K562 (cell line): ENCODE results near the gene VEGFA. TPM values are rescaled to one million over a fixed set of nuclear protein-coding genes. Genes with fewer than 3 reads are reported as not detected.
A peak's percentile ranks its signal among the peaks of the same experiment; 100 is the strongest.

Source experiments
- BRCA1 ChIP-seq, 2 experiments: fragments of 450-650 bp in 1 of 2; sonication (generic) in 1 of 2; formaldehyde crosslinking in 1 of 2; IDR thresholded peaks; 2 replicates each; pipeline versions ENCODE4 v1.5.0 to v1.6.1; 2017 to 2020; ENCODE audit warnings: mild to moderate bottlenecking in 1 of 2, missing genetic modification reagents in 1 of 2
- CC2D1A ChIP-seq: fragments of 450-650 bp; IDR thresholded peaks from 2 replicates; pipeline ENCODE4 v1.6.1; 2017; ENCODE audit warnings: mild to moderate bottlenecking
- GABPB2 ChIP-seq: fragments of 250-450 bp; sonication (Bioruptor Pico); conservative IDR thresholded peaks from 2 replicates; pipeline ENCODE4 v1.5.1; 2021; ENCODE audit warnings: mild to moderate bottlenecking
- HDAC2 ChIP-seq: fragments of 450-650 bp; IDR thresholded peaks from 2 replicates; pipeline ENCODE4 v1.6.1; 2016; ENCODE audit warnings: mild to moderate bottlenecking
- HDAC3 ChIP-seq: fragments of 450-650 bp; IDR thresholded peaks from 2 replicates; pipeline ENCODE4 v1.6.1; 2018; ENCODE audit warnings: borderline replicate concordance, mild to moderate bottlenecking, moderate library complexity; ENCODE audit not compliant: partially characterized antibody
- HNRNPK ChIP-seq: fragments of 200-400 bp; formaldehyde crosslinking; IDR thresholded peaks from one replicate; pipeline ENCODE4 v1.6.1; 2018; ENCODE audit warnings: mild to moderate bottlenecking, low read depth, low read length; ENCODE audit not compliant: poor library complexity, severe bottlenecking
- NRF1 ChIP-seq, 2 experiments: fragments of 450-650 bp; IDR thresholded peaks in 1 of 2; conservative IDR thresholded peaks in 1 of 2; 2 replicates each; pipeline ENCODE4 v1.6.1; 2014; ENCODE audit warnings: mild to moderate bottlenecking in 2 of 2
- SAP30 ChIP-seq: fragments of 200-600 bp; sonication (generic); IDR thresholded peaks from 2 replicates; pipeline ENCODE4 v1.6.1; 2012; ENCODE audit warnings: borderline replicate concordance, low read depth, mild to moderate bottlenecking, moderate library complexity, low read length, control low read depth, inconsistent platforms; ENCODE audit not compliant: insufficient read depth, poor library complexity, severe bottlenecking
- SETDB1 ChIP-seq: IDR thresholded peaks from one replicate; pipeline ENCODE4 v1.6.1; 2012; ENCODE audit warnings: low read length, control low read depth, inconsistent platforms
- TAF15 ChIP-seq: fragments of 200-400 bp; formaldehyde crosslinking; IDR thresholded peaks from 2 replicates; pipeline ENCODE4 v1.6.1; 2017; ENCODE audit warnings: mild to moderate bottlenecking, low read depth, low read length, moderate library complexity
- TARDBP ChIP-seq: fragments of 450-650 bp; IDR thresholded peaks from 2 replicates; pipeline ENCODE4 v1.6.1; 2016
- YY1 ChIP-seq, 3 experiments: IDR thresholded peaks; 2 replicates each; pipeline ENCODE4 v1.6.1; 2011; ENCODE audit warnings: low read length in 2 of 3, mild to moderate bottlenecking in 2 of 3, moderate library complexity in 2 of 3, borderline replicate concordance in 1 of 3, control low read depth in 1 of 3, low read depth in 1 of 3; ENCODE audit not compliant: insufficient read depth in 3 of 3, insufficient replicate concordance in 2 of 3, control insufficient read depth in 1 of 3, insufficient read length in 1 of 3; ENCODE audit errors: extremely low read depth in 1 of 3
- ZNF121 ChIP-seq: sonication (generic); formaldehyde crosslinking; conservative IDR thresholded peaks from 2 replicates; pipeline ENCODE4 v1.8.0; 2022; ENCODE audit warnings: missing genetic modification reagents
- ZNF239 ChIP-seq: fragments of 250-450 bp; sonication (Bioruptor Pico); IDR thresholded peaks from 2 replicates; pipeline ENCODE4 v1.4.0; 2020; ENCODE audit warnings: mild to moderate bottlenecking
- ZNF583 ChIP-seq: fragments of 250-450 bp; sonication (Bioruptor Pico); IDR thresholded peaks from 2 replicates; pipeline ENCODE4 v1.4.0; 2020
- polyA plus RNA-seq, 8 experiments: library from polyadenylated mRNA; depleted of rRNA in 4 of 8; stranded (reverse) in 5 of 8; unstranded in 3 of 8; fragments of >200 nt; fragmentation: Nextera tagmentation in 2 of 8; fragmentation: Illumina TruSeq in 1 of 8; extraction: Ambion mirVana in 2 of 8; extraction: Trizol in 1 of 8; gene quantifications; 2 replicates each; pipeline versions ENCODE4 v1.2.1 to v1.2.3, GENCODE V29; 2011 to 2014; ENCODE audit warnings: inconsistent platforms in 1 of 8, missing spikeins in 1 of 8
- total RNA-seq, 7 experiments: library from RNA; depleted of rRNA in 6 of 7; stranded (reverse); fragments of >200 nt in 6 of 7; fragmentation: Illumina TruSeq in 2 of 7; extraction: Trizol in 2 of 7; gene quantifications; 2 replicates each; pipeline versions ENCODE4 v1.2.1 to v1.2.3, GENCODE V29; 2011 to 2021; ENCODE audit warnings: low replicate concordance in 1 of 7
- TF ChIP-seq, protein P1 (sequence below): IDR thresholded peaks from 2 replicates; pipeline ENCODE4 v1.6.1; 2011; ENCODE audit not compliant: insufficient read length; ENCODE audit errors: extremely low read depth
- TF ChIP-seq, protein P2 (sequence below): sonication (generic); formaldehyde crosslinking; IDR thresholded peaks from 2 replicates; pipeline ENCODE4 v1.8.0; 2022; ENCODE audit warnings: missing genetic modification reagents, mild to moderate bottlenecking, borderline replicate concordance
- TF ChIP-seq, protein P3 (sequence below), 2 experiments: fragments of 450-650 bp; formaldehyde crosslinking in 1 of 2; IDR thresholded peaks; 2 replicates each; pipeline versions ENCODE4 v1.4.0 to v1.6.1; 2014 to 2020; ENCODE audit warnings: mild to moderate bottlenecking in 2 of 2, borderline replicate concordance in 1 of 2, low read depth in 1 of 2

VEGFA gene
- total and polyA plus RNA-seq, 9 of the 15 experiments (the other 6 are each of a cell fraction or from before 2014, with no cell fraction given), result 14.0 to 271 (median 124) TPM

DNA sequence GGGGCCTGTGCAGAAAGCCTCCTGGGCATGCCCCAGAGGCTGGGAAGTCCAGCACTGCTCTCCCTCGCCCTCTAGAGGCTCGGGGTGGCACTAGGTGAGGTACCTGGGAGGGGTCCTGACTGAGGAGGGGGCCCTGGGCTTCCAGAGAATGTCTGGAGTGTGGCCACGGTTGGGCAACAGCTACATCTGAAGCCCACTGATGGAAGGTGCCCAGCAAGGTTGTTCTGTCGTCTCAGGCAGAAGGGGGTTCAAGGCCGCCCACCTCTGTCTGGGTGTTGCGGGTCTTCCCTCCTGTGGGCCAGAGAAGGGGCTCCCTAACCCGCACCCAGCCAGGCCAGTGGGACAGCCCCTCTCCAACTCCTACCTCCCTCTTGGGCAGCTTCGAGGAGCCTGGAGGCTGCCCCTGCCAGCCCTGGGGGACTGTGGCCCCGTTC lies 11.4 kb upstream of the VEGFA start (continued):
- TF ChIP-seq, protein P1, sequence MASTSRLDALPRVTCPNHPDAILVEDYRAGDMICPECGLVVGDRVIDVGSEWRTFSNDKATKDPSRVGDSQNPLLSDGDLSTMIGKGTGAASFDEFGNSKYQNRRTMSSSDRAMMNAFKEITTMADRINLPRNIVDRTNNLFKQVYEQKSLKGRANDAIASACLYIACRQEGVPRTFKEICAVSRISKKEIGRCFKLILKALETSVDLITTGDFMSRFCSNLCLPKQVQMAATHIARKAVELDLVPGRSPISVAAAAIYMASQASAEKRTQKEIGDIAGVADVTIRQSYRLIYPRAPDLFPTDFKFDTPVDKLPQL, result no peak
- TF ChIP-seq, protein P2, sequence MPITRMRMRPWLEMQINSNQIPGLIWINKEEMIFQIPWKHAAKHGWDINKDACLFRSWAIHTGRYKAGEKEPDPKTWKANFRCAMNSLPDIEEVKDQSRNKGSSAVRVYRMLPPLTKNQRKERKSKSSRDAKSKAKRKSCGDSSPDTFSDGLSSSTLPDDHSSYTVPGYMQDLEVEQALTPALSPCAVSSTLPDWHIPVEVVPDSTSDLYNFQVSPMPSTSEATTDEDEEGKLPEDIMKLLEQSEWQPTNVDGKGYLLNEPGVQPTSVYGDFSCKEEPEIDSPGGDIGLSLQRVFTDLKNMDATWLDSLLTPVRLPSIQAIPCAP (CRISPR knock-in tag), result no peak
- TF ChIP-seq CC2D1A, result 0 out of 2 replicates have a peak, but pooled peaks have one; percentile 38
- no peak for TF ChIP-seq SAP30
- TF ChIP-seq GABPB2 (CRISPR knock-in tag), result no peak
- peak in 1 of 3 experiments; percentile 9 for TF ChIP-seq YY1 (IDR thresholded peaks at IDR 0.05; ENCODE audit: borderline replicate concordance in 1 of 3, control insufficient read depth in 1 of 3, extremely low read depth in 1 of 3, insufficient read depth in 3 of 3, insufficient read length in 1 of 3, insufficient replicate concordance in 2 of 3, low read depth in 1 of 3, low read length in 2 of 3)
- TF ChIP-seq ZNF121 (CRISPR knock-in tag), result 0 out of 2 replicates have a peak, but pooled peaks have one; percentile 9
- no peak for TF ChIP-seq ZNF239 (CRISPR knock-in tag)
- 0 out of 2 replicates have a peak, but pooled peaks have one; percentile 40 for TF ChIP-seq TARDBP
- no peak for TF ChIP-seq SETDB1
- TF ChIP-seq HDAC3, result no peak
- TF ChIP-seq, protein P3, sequence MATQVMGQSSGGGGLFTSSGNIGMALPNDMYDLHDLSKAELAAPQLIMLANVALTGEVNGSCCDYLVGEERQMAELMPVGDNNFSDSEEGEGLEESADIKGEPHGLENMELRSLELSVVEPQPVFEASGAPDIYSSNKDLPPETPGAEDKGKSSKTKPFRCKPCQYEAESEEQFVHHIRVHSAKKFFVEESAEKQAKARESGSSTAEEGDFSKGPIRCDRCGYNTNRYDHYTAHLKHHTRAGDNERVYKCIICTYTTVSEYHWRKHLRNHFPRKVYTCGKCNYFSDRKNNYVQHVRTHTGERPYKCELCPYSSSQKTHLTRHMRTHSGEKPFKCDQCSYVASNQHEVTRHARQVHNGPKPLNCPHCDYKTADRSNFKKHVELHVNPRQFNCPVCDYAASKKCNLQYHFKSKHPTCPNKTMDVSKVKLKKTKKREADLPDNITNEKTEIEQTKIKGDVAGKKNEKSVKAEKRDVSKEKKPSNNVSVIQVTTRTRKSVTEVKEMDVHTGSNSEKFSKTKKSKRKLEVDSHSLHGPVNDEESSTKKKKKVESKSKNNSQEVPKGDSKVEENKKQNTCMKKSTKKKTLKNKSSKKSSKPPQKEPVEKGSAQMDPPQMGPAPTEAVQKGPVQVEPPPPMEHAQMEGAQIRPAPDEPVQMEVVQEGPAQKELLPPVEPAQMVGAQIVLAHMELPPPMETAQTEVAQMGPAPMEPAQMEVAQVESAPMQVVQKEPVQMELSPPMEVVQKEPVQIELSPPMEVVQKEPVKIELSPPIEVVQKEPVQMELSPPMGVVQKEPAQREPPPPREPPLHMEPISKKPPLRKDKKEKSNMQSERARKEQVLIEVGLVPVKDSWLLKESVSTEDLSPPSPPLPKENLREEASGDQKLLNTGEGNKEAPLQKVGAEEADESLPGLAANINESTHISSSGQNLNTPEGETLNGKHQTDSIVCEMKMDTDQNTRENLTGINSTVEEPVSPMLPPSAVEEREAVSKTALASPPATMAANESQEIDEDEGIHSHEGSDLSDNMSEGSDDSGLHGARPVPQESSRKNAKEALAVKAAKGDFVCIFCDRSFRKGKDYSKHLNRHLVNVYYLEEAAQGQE (IDR thresholded peaks at IDR 0.05; ENCODE audit: borderline replicate concordance), result peak; percentile 70
- TF ChIP-seq, protein P3 (CRISPR knock-in tag; IDR thresholded peaks at IDR 0.05; ENCODE audit: low read depth), result 0 out of 2 replicates have a peak, but pooled peaks have one; percentile 29
- TF ChIP-seq TAF15, result no peak
- no peak for TF ChIP-seq BRCA1 (IDR thresholded peaks at IDR 0.05)
- no peak for TF ChIP-seq BRCA1 (CRISPR knock-in tag; IDR thresholded peaks at IDR 0.05)
- TF ChIP-seq NRF1 (conservative IDR thresholded peaks at IDR 0.05 in 1 of 2, IDR thresholded peaks at IDR 0.05 in 1 of 2), result peak; percentile 81 to 86
- TF ChIP-seq ZNF583 (CRISPR knock-in tag), result no peak
- 0 out of 2 replicates have a peak, but pooled peaks have one; percentile 21 for TF ChIP-seq HDAC2
- TF ChIP-seq HNRNPK, result no peak
